Pancreas (tissue), 10 donors: ENCODE data around the gene GAN. TPM values are rescaled to one million over a fixed set of nuclear protein-coding genes. Genes with fewer than 3 reads are reported as not detected.

Experiments
- ATAC-seq, 4 donors: fragments of 200-7000 bp; cut with Tn5 transposase; one replicate each; pipeline versions ENCODE4 v1.8.0 to v1.9.1; 2020; ENCODE audit warnings: mild to moderate bottlenecking in 4 of 4, moderate library complexity in 4 of 4
- DNase-seq, 6 donors: peaks; one replicate each; pipeline ENCODE4 v3.0.0-alpha.2; 2020
- FAIRE-seq: peaks from 2 replicates; lab custom pipeline; 2012; peaks lifted over from hg19 to GRCh38; lab: Jason Lieb, UNC
- H3K27ac ChIP-seq, 4 donors: fragments of 200-600 bp; sonication (generic); 1 replicate in 3 of 4; 2 replicates in 1 of 4; pipeline versions ENCODE4 v1.5.0 to v1.8.0; 2020
- H3K27me3 ChIP-seq, 4 donors: fragments of 200-600 bp; one replicate each; pipeline ENCODE4 v1.8.0; 2021
- H3K36me3 ChIP-seq, 3 donors: fragments of 200-600 bp; sonication (generic) in 1 of 3; one replicate each; pipeline versions ENCODE4 v1.5.0 to v1.8.0; 2020 to 2021
- H3K4me1 ChIP-seq, 3 donors: fragments of 200-600 bp; one replicate each; pipeline ENCODE4 v1.8.0; 2021
- H3K4me3 ChIP-seq, 4 donors: fragments of 200-600 bp; sonication (generic) in 2 of 4; one replicate each; pipeline versions ENCODE4 v1.5.0 to v1.8.0; 2020 to 2021
- H3K9me3 ChIP-seq, 4 donors: fragments of 200-600 bp; one replicate each; pipeline ENCODE4 v1.8.0; 2021
- WGBS, 2 donors: extraction: QIAGEN DNeasy Blood & Tissue Kit; methylation state at CpG; one replicate each; pipeline ENCODE4 v1.1.7; 2013; 5-methylcytosine and 5-hydroxymethylcytosine counted together
- intact Hi-C, 3 donors: fragments of 100-400 bp; cut with DNase I; formaldehyde crosslinking; loops; one replicate each; pipeline versions ENCODE4 v1.11.1 to v1.14.2; 2022
- polyA plus RNA-seq, 2 donors: library from polyadenylated mRNA; stranded (reverse); fragments of 200-250 nt; gene quantifications; one replicate each; pipeline ENCODE4 v1.2.3, GENCODE V29; 2013
- total RNA-seq, 6 donors: library from RNA; stranded (reverse); fragmentation: NEBNext Ultra II Directional in 4 of 6; extraction: Animal tissue kit (Norgen Biotek cat#: 25700) in 4 of 6; gene quantifications; one replicate each; pipeline versions ENCODE4 v1.2.1 to v1.2.4, GENCODE V29; 2021 to 2023
- TF ChIP-seq, protein P1 (sequence below), 4 donors: fragments of 200-600 bp; sonication (generic) in 3 of 4; IDR thresholded peaks; one replicate each; pipeline versions ENCODE4 v1.5.0 to v1.8.0; 2021; ENCODE audit warnings: antibody characterized with exemption in 4 of 4
- donor health status: healthy with polysubstance abuse.
- donor health status: DM: no; HTN: no; CAD: no; lungs with moderate emphysema.
- donor health status: DM: no; HTN: no; CAD: no.
- donor health status: control.
- donor health status: control.
- donor health status: Bipolar disorder and iron deficiency.
- donor health status: DM: yes; HTN: yes; CAD: no.
- donor health status: DM: no; HTN: no; CAD: no.
- donor health status: DM: no; HTN: no; CAD: no.
- donor health status: DM: yes; HTN: yes; CAD: no.

The GAN gene
- total and polyA plus RNA-seq, 8 donors, result 0.68 to 4.8 (median 3.8) TPM

DNA sequence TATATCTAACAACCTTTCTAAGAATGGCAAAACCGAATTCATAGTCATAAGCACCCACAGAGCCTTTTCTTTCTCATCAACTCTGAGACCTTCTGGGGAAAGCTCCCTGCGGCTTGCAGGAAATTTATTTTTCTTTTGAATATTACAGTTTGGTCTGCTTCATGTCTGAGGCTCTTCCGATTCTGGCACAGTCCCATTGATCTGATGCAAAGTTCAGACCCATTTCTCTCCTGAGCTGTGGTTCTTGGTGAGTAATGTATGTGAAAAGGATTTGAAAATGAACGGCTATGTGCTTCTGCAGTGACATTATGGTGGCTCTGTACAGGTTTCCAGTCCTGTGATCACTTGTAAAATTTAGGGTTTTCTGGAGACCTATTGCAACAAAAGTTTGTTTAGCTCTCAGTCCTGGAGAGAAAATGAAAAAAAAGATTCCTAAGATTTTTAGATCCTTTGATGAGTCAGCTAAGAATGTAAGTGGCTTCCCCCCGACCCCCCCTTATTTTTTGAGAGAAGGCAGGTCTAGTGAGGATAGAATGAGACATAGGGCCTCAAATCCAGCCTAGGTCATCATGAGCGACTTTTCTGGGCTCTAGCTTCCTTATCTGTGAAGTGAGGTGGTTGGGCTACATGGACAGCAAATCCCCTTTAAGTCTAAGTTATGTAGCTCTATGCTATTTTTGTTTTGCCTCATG lies 4.6 kb downstream of the GAN start:
- H3K9me3 ChIP-seq, result no peaks in the 10 kb centered on the region
- no peak for FAIRE-seq
- no peaks in the 10 kb centered on the region for H3K36me3 ChIP-seq
- H3K27me3 ChIP-seq, result no peaks in the 10 kb centered on the region
- TF ChIP-seq, protein P1, sequence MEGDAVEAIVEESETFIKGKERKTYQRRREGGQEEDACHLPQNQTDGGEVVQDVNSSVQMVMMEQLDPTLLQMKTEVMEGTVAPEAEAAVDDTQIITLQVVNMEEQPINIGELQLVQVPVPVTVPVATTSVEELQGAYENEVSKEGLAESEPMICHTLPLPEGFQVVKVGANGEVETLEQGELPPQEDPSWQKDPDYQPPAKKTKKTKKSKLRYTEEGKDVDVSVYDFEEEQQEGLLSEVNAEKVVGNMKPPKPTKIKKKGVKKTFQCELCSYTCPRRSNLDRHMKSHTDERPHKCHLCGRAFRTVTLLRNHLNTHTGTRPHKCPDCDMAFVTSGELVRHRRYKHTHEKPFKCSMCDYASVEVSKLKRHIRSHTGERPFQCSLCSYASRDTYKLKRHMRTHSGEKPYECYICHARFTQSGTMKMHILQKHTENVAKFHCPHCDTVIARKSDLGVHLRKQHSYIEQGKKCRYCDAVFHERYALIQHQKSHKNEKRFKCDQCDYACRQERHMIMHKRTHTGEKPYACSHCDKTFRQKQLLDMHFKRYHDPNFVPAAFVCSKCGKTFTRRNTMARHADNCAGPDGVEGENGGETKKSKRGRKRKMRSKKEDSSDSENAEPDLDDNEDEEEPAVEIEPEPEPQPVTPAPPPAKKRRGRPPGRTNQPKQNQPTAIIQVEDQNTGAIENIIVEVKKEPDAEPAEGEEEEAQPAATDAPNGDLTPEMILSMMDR (IDR thresholded peaks at IDR 0.05), result no peak
- peaks cover 0 to 6% (median 0%) of the 10 kb centered on the region in 3 donors for H3K4me1 ChIP-seq
- no peak overlapping the region for H3K27ac ChIP-seq
- intact Hi-C loops, result no loop called here
- no peak for ATAC-seq
- no peak for DNase-seq
- WGBS, 2 donors, result 62 to 69% methylated on average over 6 of the region's 6 CpGs
- no peak overlapping the region for H3K4me3 ChIP-seq

DNA sequence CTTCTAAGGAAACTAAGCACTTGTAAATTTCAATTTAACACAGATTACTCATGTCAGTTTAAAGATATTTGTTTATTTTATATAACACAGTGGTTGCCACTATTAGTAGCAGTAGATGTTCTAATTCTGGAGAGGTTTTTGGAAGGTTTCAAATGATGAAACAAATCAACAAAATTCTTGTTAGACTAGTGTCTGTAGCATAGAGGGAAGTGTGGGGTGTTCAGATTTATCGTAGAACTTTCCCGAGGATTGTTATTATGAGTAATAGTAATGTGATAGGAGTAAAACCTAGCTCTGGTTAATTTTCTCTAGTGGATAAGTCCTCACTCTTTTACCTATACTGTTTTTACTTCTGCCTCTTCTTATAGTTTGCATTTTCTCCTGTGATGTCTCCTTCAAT lies 6.3 kb downstream of the GAN start:
- intact Hi-C loops, result no loop called here
- Histone ChIP-seq H3K9me3 (no peaks in the 10 kb centered on the region), H3K27me3 (no peaks in the 10 kb centered on the region), H3K27ac (no peak overlapping the region), H3K4me1 (peaks cover 0 to 4% (median 0%) of the 10 kb centered on the region in 3 donors), H3K4me3 (no peak overlapping the region), H3K36me3 (no peaks in the 10 kb centered on the region)
- TF ChIP-seq, protein P1 (IDR thresholded peaks at IDR 0.05), result no peak
- DNase-seq (no peak), FAIRE-seq (no peak), ATAC-seq (no peak)
- 92 to 99% methylated on average over 2 of the region's 2 CpGs for WGBS, 2 donors

DNA sequence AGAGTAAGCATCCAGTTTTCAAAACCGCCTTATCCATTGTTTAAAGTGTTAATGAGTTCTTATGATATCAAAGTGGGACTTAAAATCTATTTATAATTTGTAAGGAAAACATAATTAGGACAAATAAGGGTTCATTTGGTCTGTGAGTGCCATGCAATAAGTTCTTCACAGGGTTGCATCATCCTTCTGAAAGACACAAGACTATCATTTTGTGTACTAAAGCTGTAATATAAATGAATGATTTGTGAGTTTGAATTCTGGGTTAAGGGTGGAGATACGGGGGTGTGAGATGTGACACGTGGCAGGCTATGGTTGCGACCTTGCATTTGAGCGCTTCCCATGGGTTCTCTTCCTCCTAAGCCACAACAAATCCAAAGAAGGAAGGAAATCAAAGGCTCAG lies 6.8 kb downstream of the GAN start:
- Histone ChIP-seq H3K4me3 (no peak overlapping the region), H3K4me1 (no peaks in the 10 kb centered on the region), H3K27me3 (no peaks in the 10 kb centered on the region), H3K36me3 (no peaks in the 10 kb centered on the region), H3K27ac (no peak overlapping the region), H3K9me3 (no peaks in the 10 kb centered on the region)
- intact Hi-C loops, result no loop called here
- DNase-seq (no peak), FAIRE-seq (no peak), ATAC-seq (no peak)
- 95 to 98% methylated on average over 5 of the region's 5 CpGs for WGBS, 2 donors
- TF ChIP-seq, protein P1 (IDR thresholded peaks at IDR 0.05), result no peak

DNA sequence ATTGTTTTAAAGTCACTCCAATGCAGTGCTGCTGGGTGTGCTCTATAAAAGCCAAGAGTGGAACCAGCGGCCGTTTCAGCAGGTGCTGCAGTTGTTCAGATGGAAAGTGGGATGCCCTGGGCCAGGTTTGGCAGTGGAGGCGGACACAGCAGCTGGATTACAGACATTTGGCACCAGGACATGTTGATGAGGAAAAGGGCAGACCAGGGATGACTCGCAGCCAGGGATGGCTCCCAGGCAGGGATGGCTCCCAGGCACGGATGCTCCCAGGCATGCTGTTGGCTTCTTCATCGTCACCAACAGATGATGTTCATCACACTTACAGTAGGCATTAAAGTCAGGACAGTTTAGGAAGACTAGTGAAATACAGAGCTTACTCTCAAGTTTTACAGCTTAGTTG lies 10.0 kb downstream of the GAN start:
- TF ChIP-seq, protein P1 (IDR thresholded peaks at IDR 0.05), result no peak
- H3K4me3 ChIP-seq, result no peak overlapping the region
- no peaks in the 10 kb centered on the region for H3K27me3 ChIP-seq
- ATAC-seq, result no peak
- no peak for FAIRE-seq
- 94 to 99% methylated on average over 6 of the region's 6 CpGs for WGBS, 2 donors
- no peaks in the 10 kb centered on the region for H3K36me3 ChIP-seq
- no peak for DNase-seq
- intact Hi-C loops, result no loop called here
- no peaks in the 10 kb centered on the region for H3K4me1 ChIP-seq
- H3K9me3 ChIP-seq, result no peaks in the 10 kb centered on the region
- H3K27ac ChIP-seq, result no peak overlapping the region

GRCh38 chr16:81327011-81327410 lies 12.2 kb downstream of the GAN start:
- 89 to 93% methylated on average over 5 of the region's 5 CpGs for WGBS, 2 donors
- Histone ChIP-seq H3K4me1 (no peaks in the 10 kb centered on the region), H3K9me3 (no peaks in the 10 kb centered on the region), H3K27me3 (no peaks in the 10 kb centered on the region), H3K4me3 (no peak overlapping the region), H3K27ac (no peak overlapping the region), H3K36me3 (no peaks in the 10 kb centered on the region)
- ATAC-seq (no peak), DNase-seq (no peak), FAIRE-seq (no peak)
- intact Hi-C loops, result no loop called here
- TF ChIP-seq, protein P1 (IDR thresholded peaks at IDR 0.05), result no peak
